Activated naive CD8-positive, alpha-beta T cell treated with anti-CD3 and anti-CD28 coated beads for 36 hours (primary cell): Measurements from ENCODE around the gene RIMS1. TPM values are rescaled to one million over a fixed set of nuclear protein-coding genes. Genes with fewer than 3 reads are reported as not detected.

Source experiments
- DNase-seq: peaks from one replicate; pipeline ENCODE4 v3.0.0; 2021
- H3K27ac Mint-ChIP-seq: one replicate; pipeline ENCODE4 v1.8.0; 2022; ENCODE audit warnings: mild to moderate bottlenecking, moderate library complexity, mixed read lengths
- H3K27me3 Mint-ChIP-seq: one replicate; pipeline ENCODE4 v1.8.0; 2022; ENCODE audit warnings: mild to moderate bottlenecking, mixed read lengths
- H3K36me3 Mint-ChIP-seq: one replicate; pipeline ENCODE4 v1.8.0; 2021; ENCODE audit warnings: mild to moderate bottlenecking, mixed read lengths
- H3K4me1 Mint-ChIP-seq: one replicate; pipeline ENCODE4 v1.8.0; 2021; ENCODE audit warnings: mixed read lengths
- H3K4me3 Mint-ChIP-seq: one replicate; pipeline ENCODE4 v1.8.0; 2022; ENCODE audit warnings: mild to moderate bottlenecking, moderate library complexity, mixed read lengths
- H3K9me3 Mint-ChIP-seq: one replicate; pipeline ENCODE4 v1.8.0; 2022; ENCODE audit warnings: mixed read lengths
- total RNA-seq, 2 experiments: library from RNA; stranded (reverse); gene quantifications; one replicate each; pipeline ENCODE4 v1.2.3, GENCODE V29; 2021

Gene RIMS1
- total RNA-seq, 2 experiments from 2014 or later, result not detected

DNA sequence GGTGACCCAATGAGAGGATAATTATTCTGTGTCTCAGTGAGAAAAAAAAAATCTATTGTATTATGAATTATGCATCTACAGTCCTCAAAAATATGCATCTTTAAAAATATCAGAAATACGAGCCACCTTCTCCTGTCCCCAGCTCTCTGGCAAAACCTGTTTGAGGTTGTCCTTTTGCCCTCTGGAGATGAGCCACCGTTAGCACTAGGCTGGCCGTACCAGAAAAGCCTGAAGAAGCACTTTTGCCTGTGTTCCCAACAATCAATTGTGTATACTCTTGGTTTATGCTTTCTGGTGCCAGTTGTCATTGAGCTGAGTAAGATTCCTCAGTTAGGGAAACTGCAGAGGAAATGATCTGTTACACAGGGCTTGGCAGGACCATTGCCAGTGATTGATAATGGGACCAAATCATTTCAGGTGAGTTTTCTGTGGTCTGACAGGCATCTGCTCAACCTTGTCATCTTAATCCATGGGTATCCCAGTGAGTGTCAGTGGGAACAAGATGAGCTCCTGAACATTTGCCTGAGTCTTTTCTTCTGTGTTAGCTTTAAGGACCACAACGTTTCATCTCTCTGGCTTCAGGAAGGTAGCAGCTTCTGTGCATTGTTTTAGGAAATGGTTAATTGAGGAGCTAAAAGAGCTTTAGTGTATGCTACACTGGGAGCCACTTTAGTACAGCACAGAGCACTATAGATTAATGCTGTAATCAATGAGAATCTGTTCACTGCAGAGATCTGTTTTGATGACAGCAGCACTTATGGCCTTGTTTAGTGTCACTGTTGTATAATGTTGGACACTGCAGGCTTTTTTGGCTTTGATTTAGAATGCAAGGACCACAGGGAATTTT, 330.1 kb downstream of the RIMS1 start:
- DNase-seq, result no peak
- peaks cover 4% of the 10 kb centered on the region for H3K27me3 Mint-ChIP-seq
- H3K4me1 Mint-ChIP-seq, result no peaks in the 10 kb centered on the region
- H3K9me3 Mint-ChIP-seq, result no peaks in the 10 kb centered on the region
- no peak overlapping the region for H3K4me3 Mint-ChIP-seq
- no peak overlapping the region for H3K27ac Mint-ChIP-seq
- H3K36me3 Mint-ChIP-seq, result no peaks in the 10 kb centered on the region

DNA sequence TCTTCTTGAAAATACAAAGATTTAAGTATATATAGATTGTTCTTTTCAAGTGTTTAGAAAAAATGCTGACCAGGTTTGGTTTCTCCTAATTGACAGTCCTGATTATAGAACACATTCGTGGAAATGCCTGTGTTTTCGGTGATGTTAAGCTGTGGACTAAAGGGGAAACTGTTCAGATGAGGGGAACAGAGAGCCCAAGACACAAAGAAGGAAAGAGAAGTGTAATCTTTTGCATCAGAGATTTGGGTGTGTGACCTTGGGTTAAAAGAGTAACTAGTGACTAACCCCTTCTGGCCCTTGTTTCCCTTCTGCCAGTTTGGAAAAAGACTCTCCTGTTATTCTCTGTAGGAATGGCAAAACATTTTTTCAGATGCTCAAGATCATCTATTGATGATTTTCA, 331.3 kb downstream of the RIMS1 start:
- Mint-ChIP-seq H3K9me3 (no peaks in the 10 kb centered on the region), H3K4me3 (no peak overlapping the region), H3K27me3 (peaks cover 4% of the 10 kb centered on the region), H3K4me1 (no peaks in the 10 kb centered on the region), H3K27ac (no peak overlapping the region), H3K36me3 (no peaks in the 10 kb centered on the region)
- no peak for DNase-seq

DNA sequence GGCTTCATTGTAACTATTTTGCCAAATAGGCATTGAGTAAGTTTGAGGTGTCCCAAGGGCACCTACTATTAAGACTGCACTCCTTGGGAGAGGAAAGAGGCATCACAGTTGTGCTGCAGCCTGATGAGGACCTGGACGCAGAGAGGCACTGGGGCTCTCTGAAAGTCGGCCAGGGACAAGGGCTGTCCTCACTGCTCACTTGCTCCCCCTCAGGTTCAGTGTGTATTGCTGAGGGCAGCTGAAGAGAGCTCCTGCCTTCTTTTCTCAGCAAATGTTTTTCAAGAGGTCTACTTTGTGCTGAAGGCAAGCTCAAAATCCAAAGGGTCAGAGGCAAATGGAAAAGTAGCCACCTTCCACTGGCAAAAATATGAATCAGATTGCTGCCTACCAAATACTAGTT, 331.8 kb downstream of the RIMS1 start:
- Mint-ChIP-seq H3K4me3 (no peak overlapping the region), H3K9me3 (no peaks in the 10 kb centered on the region), H3K27ac (no peak overlapping the region), H3K36me3 (no peaks in the 10 kb centered on the region), H3K4me1 (no peaks in the 10 kb centered on the region), H3K27me3 (peaks cover 4% of the 10 kb centered on the region)
- DNase-seq, result no peak

DNA sequence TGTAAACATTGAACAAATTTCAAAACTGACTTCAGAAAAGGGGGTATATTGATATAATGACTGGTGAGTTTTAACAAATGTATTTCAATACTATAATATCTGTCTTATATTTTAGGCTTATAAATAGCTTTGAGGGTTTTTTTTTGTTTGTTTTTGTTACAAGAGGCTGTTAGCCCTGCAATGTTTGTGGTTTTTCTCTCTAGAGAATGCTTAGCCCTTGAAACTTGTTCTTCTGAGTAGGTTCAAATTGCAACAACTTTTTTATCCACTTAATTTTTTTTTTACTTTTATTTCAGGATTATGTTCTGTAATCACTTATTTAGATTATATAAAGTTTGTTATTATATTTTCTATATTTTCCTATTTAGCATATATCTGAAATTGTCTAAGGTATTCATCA, 333.2 kb downstream of the RIMS1 start:
- Mint-ChIP-seq H3K9me3 (no peaks in the 10 kb centered on the region), H3K27me3 (peaks cover 4% of the 10 kb centered on the region), H3K4me1 (no peaks in the 10 kb centered on the region), H3K4me3 (no peak overlapping the region), H3K27ac (no peak overlapping the region), H3K36me3 (no peaks in the 10 kb centered on the region)
- DNase-seq, result no peak

DNA sequence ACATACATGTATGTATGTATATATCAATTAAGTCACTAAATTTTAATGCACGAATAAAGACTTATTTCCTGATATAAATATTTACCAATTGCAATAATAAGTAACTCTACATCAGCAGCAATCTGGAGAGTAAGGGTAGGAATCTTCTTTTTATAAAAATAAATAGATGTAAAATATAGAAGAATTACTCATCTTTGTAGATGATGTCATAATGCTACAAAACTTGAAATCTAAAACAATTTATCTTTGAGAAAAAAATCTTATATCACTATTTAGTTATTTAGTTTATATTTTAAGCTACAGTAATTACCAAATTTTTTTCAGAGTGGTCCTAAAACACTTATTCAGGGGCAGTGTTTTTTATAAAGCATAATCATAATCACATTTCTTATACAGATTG, 351.7 kb downstream of the RIMS1 start:
- no peaks in the 10 kb centered on the region for H3K9me3 Mint-ChIP-seq
- no peaks in the 10 kb centered on the region for H3K36me3 Mint-ChIP-seq
- H3K4me3 Mint-ChIP-seq, result no peak overlapping the region
- H3K27ac Mint-ChIP-seq, result no peak overlapping the region
- no peaks in the 10 kb centered on the region for H3K4me1 Mint-ChIP-seq
- no peak for DNase-seq
- no peaks in the 10 kb centered on the region for H3K27me3 Mint-ChIP-seq

DNA sequence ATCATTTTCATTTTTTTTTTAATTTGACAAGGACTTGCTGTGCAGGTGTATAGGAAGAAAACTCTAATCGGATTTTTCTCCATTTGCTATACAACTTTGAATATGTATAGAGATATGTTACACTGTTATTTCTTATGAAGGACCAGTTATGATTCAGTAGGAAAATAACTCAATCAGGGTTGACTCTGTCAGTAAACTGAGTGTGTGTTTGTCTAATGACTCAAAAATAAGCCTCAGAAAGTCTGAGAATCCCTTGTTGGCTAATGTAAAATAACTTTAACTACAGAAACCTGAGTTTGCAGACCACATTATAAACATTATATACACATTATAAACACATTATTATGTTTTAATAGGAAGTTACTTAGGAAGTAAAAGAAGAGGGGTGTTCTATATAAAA, 352.6 kb downstream of the RIMS1 start:
- Mint-ChIP-seq H3K4me3 (no peak overlapping the region), H3K36me3 (no peaks in the 10 kb centered on the region), H3K9me3 (no peaks in the 10 kb centered on the region), H3K27ac (no peak overlapping the region), H3K4me1 (no peaks in the 10 kb centered on the region), H3K27me3 (no peaks in the 10 kb centered on the region)
- DNase-seq, result no peak

DNA sequence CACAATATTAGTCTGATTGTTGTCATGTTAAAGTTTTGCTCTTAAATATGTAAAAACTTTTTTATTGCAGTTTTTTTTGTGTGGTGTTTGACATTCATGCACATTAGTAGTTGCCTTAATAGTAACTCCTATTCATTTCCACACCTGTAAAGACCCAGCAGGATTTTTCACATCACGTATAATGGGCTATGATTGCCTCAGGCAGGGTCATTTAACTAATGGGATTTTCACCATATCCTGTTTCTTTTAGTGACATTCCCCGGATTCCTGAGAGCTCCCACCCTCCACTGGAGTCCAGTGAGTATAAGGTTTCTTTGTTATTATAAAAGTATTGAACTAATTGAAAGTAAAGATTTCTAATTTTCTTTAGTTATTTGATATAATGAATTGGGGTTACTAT, 359.2 kb downstream of the RIMS1 start:
- H3K9me3 Mint-ChIP-seq, result no peaks in the 10 kb centered on the region
- DNase-seq, result no peak
- no peak overlapping the region for H3K27ac Mint-ChIP-seq
- H3K4me3 Mint-ChIP-seq, result no peak overlapping the region
- no peaks in the 10 kb centered on the region for H3K27me3 Mint-ChIP-seq
- no peaks in the 10 kb centered on the region for H3K36me3 Mint-ChIP-seq
- H3K4me1 Mint-ChIP-seq, result no peaks in the 10 kb centered on the region

DNA sequence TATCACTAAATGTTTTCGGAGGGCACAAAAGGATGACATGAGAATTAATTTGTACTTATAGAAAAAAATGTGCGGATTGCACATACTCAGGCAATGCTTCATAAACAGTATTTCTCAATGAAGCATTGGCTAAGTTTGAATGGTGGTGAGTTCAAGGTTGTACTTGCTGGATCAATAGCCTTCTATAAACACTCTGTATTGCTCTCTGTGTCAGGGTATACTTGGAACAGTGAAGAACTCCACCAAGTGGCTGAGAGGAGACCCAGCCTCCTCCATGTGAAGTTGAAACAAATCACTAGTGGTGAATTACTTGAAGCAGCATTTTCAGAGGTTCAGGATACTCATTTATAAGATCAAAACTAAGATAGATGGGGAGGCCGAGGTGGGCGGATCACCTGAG, 360.6 kb downstream of the RIMS1 start:
- H3K27me3 Mint-ChIP-seq, result no peaks in the 10 kb centered on the region
- no peaks in the 10 kb centered on the region for H3K9me3 Mint-ChIP-seq
- H3K4me1 Mint-ChIP-seq, result no peaks in the 10 kb centered on the region
- no peak overlapping the region for H3K27ac Mint-ChIP-seq
- DNase-seq, result no peak
- H3K36me3 Mint-ChIP-seq, result no peaks in the 10 kb centered on the region
- H3K4me3 Mint-ChIP-seq, result no peak overlapping the region

DNA sequence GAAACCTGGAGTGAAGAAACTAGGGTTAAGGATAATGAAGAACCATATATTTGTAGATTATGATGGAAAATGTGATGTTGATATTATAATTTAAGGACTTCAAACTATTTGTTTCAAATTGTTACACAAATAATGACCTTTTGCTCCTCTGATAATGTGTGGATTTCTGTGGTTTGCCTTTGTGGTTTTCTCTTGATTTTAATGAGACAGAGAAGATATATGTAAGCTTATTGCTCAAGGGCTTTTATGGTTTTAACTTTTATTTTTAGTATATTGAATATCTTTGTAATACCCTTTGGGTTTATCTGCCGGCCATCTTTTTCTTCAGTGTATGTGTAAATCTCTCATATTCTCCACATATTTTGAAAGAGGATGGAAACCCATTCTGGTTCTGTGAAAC, 362.3 kb downstream of the RIMS1 start:
- no peaks in the 10 kb centered on the region for H3K9me3 Mint-ChIP-seq
- H3K27me3 Mint-ChIP-seq, result no peaks in the 10 kb centered on the region
- H3K4me3 Mint-ChIP-seq, result no peak overlapping the region
- no peak overlapping the region for H3K27ac Mint-ChIP-seq
- no peaks in the 10 kb centered on the region for H3K36me3 Mint-ChIP-seq
- H3K4me1 Mint-ChIP-seq, result no peaks in the 10 kb centered on the region
- DNase-seq, result no peak

DNA sequence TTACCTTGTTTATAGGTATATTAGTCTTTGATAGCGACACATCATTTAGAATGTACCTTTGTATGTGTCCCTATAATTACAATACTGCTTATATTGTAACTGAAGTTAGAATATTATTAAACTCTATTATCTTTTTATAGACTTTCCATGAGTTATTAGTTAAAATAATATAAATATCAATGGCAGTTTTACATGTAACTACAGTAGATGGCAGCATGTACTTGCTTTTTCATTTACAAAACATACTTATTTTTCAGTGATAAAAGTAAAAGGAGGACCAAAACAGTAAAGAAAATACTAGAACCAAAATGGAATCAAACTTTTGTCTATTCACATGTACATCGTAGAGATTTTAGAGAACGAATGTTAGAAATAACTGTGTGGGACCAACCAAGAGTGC, 364.3 kb downstream of the RIMS1 start:
- Mint-ChIP-seq H3K36me3 (no peaks in the 10 kb centered on the region), H3K4me1 (no peaks in the 10 kb centered on the region), H3K27me3 (no peaks in the 10 kb centered on the region), H3K4me3 (no peak overlapping the region), H3K9me3 (no peaks in the 10 kb centered on the region), H3K27ac (no peak overlapping the region)
- no peak for DNase-seq

DNA sequence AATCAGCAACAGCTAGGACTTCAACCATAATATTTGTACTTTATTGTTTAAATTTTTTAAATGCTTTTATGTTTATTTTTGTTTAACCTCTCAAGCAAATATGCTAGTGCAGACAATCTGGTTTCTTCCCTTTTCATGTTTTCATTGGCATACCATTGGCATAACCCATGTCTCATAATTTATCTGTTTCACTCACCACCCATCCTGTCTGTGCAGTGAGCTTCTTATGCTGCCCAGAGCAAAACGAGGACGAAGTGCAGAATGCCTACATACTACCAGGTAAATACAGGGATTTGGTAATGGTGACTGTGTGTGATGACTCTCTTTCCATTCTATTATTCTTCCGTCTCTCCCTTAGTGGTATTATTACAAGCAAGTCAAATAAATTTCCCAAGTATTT, 374.1 kb downstream of the RIMS1 start:
- no peaks in the 10 kb centered on the region for H3K36me3 Mint-ChIP-seq
- H3K4me3 Mint-ChIP-seq, result no peak overlapping the region
- H3K9me3 Mint-ChIP-seq, result no peaks in the 10 kb centered on the region
- no peak overlapping the region for H3K27ac Mint-ChIP-seq
- H3K4me1 Mint-ChIP-seq, result no peaks in the 10 kb centered on the region
- H3K27me3 Mint-ChIP-seq, result no peaks in the 10 kb centered on the region
- DNase-seq, result no peak

DNA sequence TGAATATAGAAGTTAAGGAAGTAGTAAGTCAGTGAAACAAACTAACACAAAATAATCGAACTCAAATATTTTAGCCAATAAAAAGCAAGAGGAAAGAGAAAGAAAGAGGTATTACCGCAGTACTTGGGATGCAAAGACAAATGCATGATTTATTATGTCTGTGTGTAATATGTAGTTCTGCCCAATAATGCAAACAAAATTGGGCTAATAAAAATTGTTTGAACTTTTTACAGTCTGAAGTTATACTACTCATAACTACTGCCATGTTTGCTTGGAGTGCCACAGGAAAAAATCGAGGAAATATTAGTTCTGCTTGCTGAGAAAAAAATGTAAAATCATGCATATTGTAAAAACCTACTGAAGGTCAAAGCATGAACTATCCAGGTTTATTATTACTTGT, 375.2 kb downstream of the RIMS1 start:
- Mint-ChIP-seq H3K27ac (no peak overlapping the region), H3K4me3 (no peak overlapping the region), H3K36me3 (no peaks in the 10 kb centered on the region), H3K27me3 (no peaks in the 10 kb centered on the region), H3K9me3 (no peaks in the 10 kb centered on the region), H3K4me1 (no peaks in the 10 kb centered on the region)
- no peak for DNase-seq

DNA sequence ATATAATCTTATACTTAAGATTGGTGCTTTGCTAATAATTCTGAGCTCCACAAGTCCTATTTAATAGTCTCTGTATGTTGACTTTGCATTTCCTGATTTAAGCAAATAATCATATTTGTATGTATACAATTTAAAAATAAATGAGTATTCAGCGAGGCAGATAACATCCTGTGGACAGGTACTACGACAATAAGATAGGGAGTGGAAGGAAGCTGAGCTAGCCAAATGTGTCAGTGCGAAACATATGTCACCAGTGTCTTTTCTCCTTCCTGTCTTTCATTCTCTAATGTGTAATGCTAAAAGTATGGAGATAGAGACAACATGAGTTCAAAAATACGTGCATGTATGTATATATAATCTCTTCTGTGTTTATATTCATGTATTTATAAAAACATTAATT, 375.9 kb downstream of the RIMS1 start:
- no peak overlapping the region for H3K4me3 Mint-ChIP-seq
- no peaks in the 10 kb centered on the region for H3K27me3 Mint-ChIP-seq
- H3K36me3 Mint-ChIP-seq, result no peaks in the 10 kb centered on the region
- no peak for DNase-seq
- H3K27ac Mint-ChIP-seq, result no peak overlapping the region
- no peaks in the 10 kb centered on the region for H3K9me3 Mint-ChIP-seq
- no peaks in the 10 kb centered on the region for H3K4me1 Mint-ChIP-seq

DNA sequence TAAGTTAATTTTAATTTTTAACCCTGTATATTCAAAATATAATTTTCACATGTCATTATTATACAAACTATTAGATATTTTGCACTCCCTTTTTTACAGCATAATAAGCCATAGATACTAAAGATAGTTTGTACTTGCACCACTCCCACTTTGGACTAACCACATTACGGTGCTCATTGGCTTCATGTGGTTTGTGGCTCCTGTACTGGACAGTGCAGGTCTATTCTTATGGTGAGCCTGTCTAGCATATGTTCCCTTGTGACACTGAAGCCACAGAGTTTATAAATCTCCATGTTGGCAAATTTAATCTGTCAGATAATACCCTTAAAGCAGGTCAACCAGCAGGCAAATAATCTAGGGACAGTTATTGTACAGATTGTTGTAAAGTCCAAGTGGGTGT, 381.1 kb downstream of the RIMS1 start:
- Mint-ChIP-seq H3K9me3 (no peaks in the 10 kb centered on the region), H3K27me3 (no peaks in the 10 kb centered on the region), H3K36me3 (no peaks in the 10 kb centered on the region), H3K27ac (no peak overlapping the region), H3K4me3 (no peak overlapping the region), H3K4me1 (no peaks in the 10 kb centered on the region)
- DNase-seq, result no peak

DNA sequence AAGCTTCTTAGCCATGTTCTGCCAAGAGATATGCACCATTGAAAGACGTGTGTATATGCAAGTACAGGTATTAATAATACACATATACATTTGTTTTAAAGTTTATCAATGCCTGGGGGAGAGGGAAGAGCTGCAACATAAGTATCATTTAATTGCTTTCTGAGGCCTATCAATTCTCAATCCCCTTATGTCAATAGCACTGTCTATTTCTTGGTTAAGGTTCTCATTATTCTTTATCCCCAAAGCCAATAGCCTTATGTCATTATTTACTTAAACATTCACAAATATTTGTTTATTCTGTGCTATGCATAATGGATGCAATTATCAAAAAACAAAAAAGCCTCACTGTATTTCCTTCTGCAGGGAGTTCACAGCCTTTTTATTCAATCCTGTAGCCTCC, 385.2 kb downstream of the RIMS1 start:
- no peak for DNase-seq
- Mint-ChIP-seq H3K36me3 (no peaks in the 10 kb centered on the region), H3K9me3 (no peaks in the 10 kb centered on the region), H3K27ac (no peak overlapping the region), H3K4me3 (no peak overlapping the region), H3K27me3 (no peaks in the 10 kb centered on the region), H3K4me1 (no peaks in the 10 kb centered on the region)

DNA sequence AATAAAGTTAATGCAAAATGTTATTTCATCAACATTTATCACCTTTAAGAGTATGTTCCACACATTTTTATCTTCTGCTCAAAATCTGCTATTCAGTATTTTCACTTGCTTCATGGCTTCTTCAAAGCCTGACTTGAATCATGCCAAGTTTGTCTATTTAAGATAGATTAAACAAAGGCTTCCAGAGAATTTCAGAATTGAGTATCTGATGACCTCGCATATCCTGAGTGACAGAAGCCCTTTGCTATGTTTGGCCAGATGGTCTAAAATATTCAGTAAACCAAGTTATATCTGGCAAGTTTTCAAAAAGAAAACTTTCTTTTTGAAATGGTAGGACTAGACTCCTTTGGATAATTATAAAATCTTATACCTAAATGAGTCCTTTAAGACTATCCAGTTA, 386.6 kb downstream of the RIMS1 start:
- no peak overlapping the region for H3K27ac Mint-ChIP-seq
- no peak overlapping the region for H3K4me3 Mint-ChIP-seq
- no peak for DNase-seq
- H3K27me3 Mint-ChIP-seq, result no peaks in the 10 kb centered on the region
- no peaks in the 10 kb centered on the region for H3K9me3 Mint-ChIP-seq
- no peaks in the 10 kb centered on the region for H3K4me1 Mint-ChIP-seq
- H3K36me3 Mint-ChIP-seq, result no peaks in the 10 kb centered on the region
